GM23338 (cell line): Measurements from ENCODE around the gene FLNB. TPM values are rescaled to one million over a fixed set of nuclear protein-coding genes. Genes with fewer than 3 reads are reported as not detected.

Experiments
- ATAC-seq: fragments of 200-7000 bp; cut with Tn5 transposase; 3 replicates; pipeline ENCODE4 v1.9.1; 2020
- DNase-seq: peaks from one replicate; pipeline ENCODE4 v3.0.0-alpha.2; 2015; ENCODE audit warnings: low spot score
- H2AFZ ChIP-seq: fragments of 200-600 bp; sonication (generic); 2 replicates; pipeline ENCODE4 v1.8.0; 2016; ENCODE audit warnings: antibody characterized with exemption, mild to moderate bottlenecking, moderate library complexity
- H3F3A ChIP-seq: fragments of 200-600 bp; sonication (generic); replicated peaks from 2 replicates; pipeline ENCODE4 v1.8.0; 2017; ENCODE audit warnings: antibody characterized with exemption, mixed run types, low read depth
- H3K27ac ChIP-seq: fragments of 200-600 bp; sonication (generic); 2 replicates; pipeline ENCODE4 v1.6.1; 2016; ENCODE audit warnings: low read depth
- H3K27me3 ChIP-seq: fragments of 200-600 bp; sonication (generic); 2 replicates; pipeline ENCODE4 v1.8.0; 2016; ENCODE audit warnings: mild to moderate bottlenecking, mixed run types, moderate library complexity; ENCODE audit not compliant: insufficient read depth
- H3K36me3 ChIP-seq: fragments of 200-600 bp; sonication (generic); 2 replicates; pipeline ENCODE4 v1.8.0; 2016; ENCODE audit warnings: mild to moderate bottlenecking; ENCODE audit not compliant: insufficient read depth
- H3K4me1 ChIP-seq: fragments of 200-600 bp; sonication (generic); 2 replicates; pipeline ENCODE4 v1.8.0; 2016; ENCODE audit warnings: mild to moderate bottlenecking, moderate library complexity; ENCODE audit not compliant: insufficient read depth
- H3K4me2 ChIP-seq: fragments of 200-600 bp; sonication (generic); 2 replicates; pipeline ENCODE4 v1.7.1; 2017; ENCODE audit warnings: mixed run types
- H3K4me3 ChIP-seq: fragments of 200-600 bp; sonication (generic); 2 replicates; pipeline ENCODE4 v1.6.1; 2016; ENCODE audit warnings: mixed run types
- H3K79me2 ChIP-seq: fragments of 200-600 bp; sonication (generic); replicated peaks from 2 replicates; pipeline ENCODE4 v1.8.0; 2017; ENCODE audit warnings: mild to moderate bottlenecking; ENCODE audit not compliant: insufficient read depth
- H3K9me2 ChIP-seq: fragments of 200-600 bp; sonication (generic); 2 replicates; pipeline ENCODE4 v1.8.0; 2017; ENCODE audit not compliant: insufficient read depth
- H4K20me1 ChIP-seq: fragments of 200-600 bp; sonication (generic); replicated peaks from 2 replicates; pipeline ENCODE4 v1.8.0; 2017; ENCODE audit warnings: mild to moderate bottlenecking; ENCODE audit not compliant: insufficient read depth
- H3K27ac Mint-ChIP-seq: 2 replicates; pipeline ENCODE4 v1.8.0; 2020; ENCODE audit warnings: inconsistent platforms, mild to moderate bottlenecking, moderate library complexity, mixed read lengths
- H3K27me3 Mint-ChIP-seq: 3 replicates; pipeline ENCODE4 v1.8.0; 2022; ENCODE audit warnings: low read depth, mild to moderate bottlenecking, moderate library complexity, mixed read lengths, inconsistent platforms; ENCODE audit not compliant: insufficient read depth, poor library complexity
- H3K36me3 Mint-ChIP-seq: 3 replicates; pipeline ENCODE4 v1.8.0; 2021; ENCODE audit warnings: low read depth, mild to moderate bottlenecking, inconsistent platforms, moderate library complexity, mixed read lengths
- H3K4me1 Mint-ChIP-seq: 3 replicates; pipeline ENCODE4 v1.8.0; 2020; ENCODE audit warnings: mild to moderate bottlenecking, inconsistent platforms, mixed read lengths
- H3K4me3 Mint-ChIP-seq: 3 replicates; pipeline ENCODE4 v1.8.0; 2021; ENCODE audit warnings: moderate library complexity, mild to moderate bottlenecking, inconsistent platforms, mixed read lengths
- H3K9me3 Mint-ChIP-seq: 3 replicates; pipeline ENCODE4 v1.8.0; 2020; ENCODE audit warnings: moderate library complexity, mild to moderate bottlenecking, inconsistent platforms, mixed read lengths
- CREB1 ChIP-seq: fragments of 250-450 bp; sonication (Bioruptor Pico); IDR thresholded peaks from 2 replicates; pipeline ENCODE4 v1.5.0; 2020; ENCODE audit warnings: low read depth, mild to moderate bottlenecking, moderate library complexity
- EZH2 ChIP-seq: fragments of 200-600 bp; sonication (generic); IDR thresholded peaks from one replicate; pipeline ENCODE4 v1.8.0; 2017; ENCODE audit warnings: antibody characterized with exemption, mild to moderate bottlenecking, low read depth; ENCODE audit not compliant: unreplicated experiment
- EZH2phosphoT487 ChIP-seq: fragments of 200-600 bp; sonication (generic); IDR thresholded peaks from one replicate; pipeline ENCODE4 v1.8.1; 2018; ENCODE audit warnings: antibody characterized with exemption; ENCODE audit not compliant: unreplicated experiment
- JUNB ChIP-seq: IDR thresholded peaks from one replicate; pipeline ENCODE4 v1.6.1; 2016; ENCODE audit warnings: antibody characterized with exemption; ENCODE audit not compliant: unreplicated experiment
- NANOG ChIP-seq: IDR thresholded peaks from 2 replicates; pipeline ENCODE4 v1.6.1; 2016; ENCODE audit warnings: antibody characterized with exemption, borderline replicate concordance
- POLR2AphosphoS5 ChIP-seq: IDR thresholded peaks from 2 replicates; pipeline ENCODE4 v1.6.1; 2016; ENCODE audit warnings: antibody characterized with exemption, low read depth
- STAT1 ChIP-seq: IDR thresholded peaks from one replicate; pipeline ENCODE4 v1.6.1; 2016; ENCODE audit warnings: antibody characterized with exemption; ENCODE audit not compliant: unreplicated experiment
- ZNF114 ChIP-seq: fragments of 250-450 bp; sonication (Bioruptor Pico); IDR thresholded peaks from 2 replicates; pipeline ENCODE4 v1.5.0; 2020; ENCODE audit warnings: mild to moderate bottlenecking, moderate library complexity
- ZNF331 ChIP-seq: fragments of 250-450 bp; sonication (Bioruptor Pico); IDR thresholded peaks from 2 replicates; pipeline ENCODE4 v1.5.0; 2020; ENCODE audit warnings: low read depth, mild to moderate bottlenecking, moderate library complexity
- polyA plus RNA-seq: library from polyadenylated mRNA; unstranded; fragments of >200 nt; fragmentation: Nextera tagmentation; extraction: Ambion mirVana; gene quantifications from 2 replicates; pipeline ENCODE4 v1.2.1, GENCODE V29; 2016
- total RNA-seq: library from RNA; depleted of rRNA; stranded (reverse); fragments of >200 nt; shearing (Covaris generic); gene quantifications from 2 replicates; pipeline ENCODE4 v1.2.3, GENCODE V29; 2014
- TF ChIP-seq, protein P1 (sequence below): IDR thresholded peaks from 2 replicates; pipeline ENCODE4 v1.6.1; 2016; ENCODE audit warnings: antibody characterized with exemption
- TF ChIP-seq, protein P2 (sequence below), 2 experiments: fragments of 200-600 bp in 1 of 2; sonication (generic) in 1 of 2; conservative IDR thresholded peaks; 2 replicates each; pipeline versions ENCODE4 v1.5.1 to v1.6.1; 2016 to 2017; ENCODE audit warnings: antibody characterized with exemption in 2 of 2, low read depth in 2 of 2, mild to moderate bottlenecking in 2 of 2, moderate library complexity in 1 of 2
- TF ChIP-seq, protein P3 (sequence below): fragments of 250-450 bp; sonication (Bioruptor Pico); IDR thresholded peaks from 2 replicates; pipeline ENCODE4 v1.5.0; 2020; ENCODE audit warnings: mild to moderate bottlenecking, moderate library complexity
- TF ChIP-seq, protein P4 (sequence below): IDR thresholded peaks from one replicate; pipeline ENCODE4 v1.6.1; 2018; ENCODE audit warnings: antibody characterized with exemption; ENCODE audit not compliant: unreplicated experiment

The FLNB gene
- total and polyA plus RNA-seq, 2 experiments from 2014 or later = 39.7 to 179 TPM

DNA sequence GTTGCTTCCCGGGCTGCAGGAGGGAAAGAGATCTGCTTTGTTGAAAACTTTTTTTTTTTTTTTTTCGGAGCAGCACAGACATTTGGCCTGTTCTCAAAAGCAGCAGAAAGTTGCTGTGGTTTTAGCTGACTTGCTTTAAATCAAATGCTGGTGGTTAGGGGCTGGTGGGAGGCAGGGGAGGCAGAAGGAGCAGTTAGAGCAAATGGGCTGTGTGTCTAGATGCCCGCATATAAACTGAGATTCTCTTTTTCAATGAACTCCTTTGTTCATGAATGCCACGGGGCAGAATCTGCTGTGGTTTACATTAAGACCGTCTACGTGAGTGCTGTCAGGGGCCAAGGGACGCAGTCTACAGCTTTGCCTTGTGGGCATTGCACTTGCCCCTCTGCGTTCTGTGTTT is 95.9 kb downstream of the FLNB start (continued):
- TF ChIP-seq POLR2AphosphoS5 = no peak

DNA sequence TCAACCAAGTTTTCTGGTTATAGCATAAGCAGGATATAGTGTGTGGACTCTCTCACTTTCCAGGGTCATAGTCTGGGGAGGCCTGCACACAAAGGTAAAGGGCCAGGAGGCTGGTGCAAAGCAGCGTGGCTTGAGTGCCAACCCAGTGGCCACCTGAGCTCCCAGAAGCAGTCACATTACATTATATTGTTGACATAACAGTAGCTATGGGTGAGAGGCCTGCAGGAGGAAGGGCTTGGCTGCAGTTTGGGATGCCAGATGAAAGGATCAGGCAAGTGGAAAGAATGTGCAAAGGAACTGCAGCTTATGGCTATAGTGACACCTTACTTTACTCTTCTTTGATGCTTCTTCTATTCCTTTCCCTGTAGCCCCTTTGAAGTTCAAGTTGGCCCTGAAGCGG is 96.5 kb downstream of the FLNB start:
- Histone ChIP-seq H3F3A (no peaks in the 10 kb centered on the region), H3K4me2 (no peak overlapping the region), H3K4me1 (no peaks in the 10 kb centered on the region), H3K79me2 (no peaks in the 10 kb centered on the region), H3K27ac (no peak overlapping the region), H3K4me3 (no peak overlapping the region), H3K9me2 (no peaks in the 10 kb centered on the region), H3K36me3 (peaks cover 33% of the 10 kb centered on the region), H4K20me1 (peaks cover 8% of the 10 kb centered on the region; the same call in 1 of the 2 replicates), H3K27me3 (no peaks in the 10 kb centered on the region), H2AFZ (no peak overlapping the region)
- DNase-seq = no peak
- Mint-ChIP-seq H3K27ac (no peak overlapping the region), H3K27me3 (no peaks in the 10 kb centered on the region), H3K4me3 (no peak overlapping the region), H3K9me3 (no peaks in the 10 kb centered on the region), H3K4me1 (no peaks in the 10 kb centered on the region), H3K36me3 (peaks cover 72% of the 10 kb centered on the region)
- ATAC-seq = no peak
- TF ChIP-seq ZNF114 (CRISPR knock-in tag) (no peak), EZH2phosphoT487 (no peak), POLR2AphosphoS5 (no peak), ZNF331 (CRISPR knock-in tag) (no peak), JUNB (no peak), CREB1 (CRISPR knock-in tag) (no peak), NANOG (no peak), EZH2 (no peak), STAT1 (no peak)
- TF ChIP-seq, protein P1, sequence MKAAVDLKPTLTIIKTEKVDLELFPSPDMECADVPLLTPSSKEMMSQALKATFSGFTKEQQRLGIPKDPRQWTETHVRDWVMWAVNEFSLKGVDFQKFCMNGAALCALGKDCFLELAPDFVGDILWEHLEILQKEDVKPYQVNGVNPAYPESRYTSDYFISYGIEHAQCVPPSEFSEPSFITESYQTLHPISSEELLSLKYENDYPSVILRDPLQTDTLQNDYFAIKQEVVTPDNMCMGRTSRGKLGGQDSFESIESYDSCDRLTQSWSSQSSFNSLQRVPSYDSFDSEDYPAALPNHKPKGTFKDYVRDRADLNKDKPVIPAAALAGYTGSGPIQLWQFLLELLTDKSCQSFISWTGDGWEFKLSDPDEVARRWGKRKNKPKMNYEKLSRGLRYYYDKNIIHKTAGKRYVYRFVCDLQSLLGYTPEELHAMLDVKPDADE = no peak
- TF ChIP-seq, protein P2, sequence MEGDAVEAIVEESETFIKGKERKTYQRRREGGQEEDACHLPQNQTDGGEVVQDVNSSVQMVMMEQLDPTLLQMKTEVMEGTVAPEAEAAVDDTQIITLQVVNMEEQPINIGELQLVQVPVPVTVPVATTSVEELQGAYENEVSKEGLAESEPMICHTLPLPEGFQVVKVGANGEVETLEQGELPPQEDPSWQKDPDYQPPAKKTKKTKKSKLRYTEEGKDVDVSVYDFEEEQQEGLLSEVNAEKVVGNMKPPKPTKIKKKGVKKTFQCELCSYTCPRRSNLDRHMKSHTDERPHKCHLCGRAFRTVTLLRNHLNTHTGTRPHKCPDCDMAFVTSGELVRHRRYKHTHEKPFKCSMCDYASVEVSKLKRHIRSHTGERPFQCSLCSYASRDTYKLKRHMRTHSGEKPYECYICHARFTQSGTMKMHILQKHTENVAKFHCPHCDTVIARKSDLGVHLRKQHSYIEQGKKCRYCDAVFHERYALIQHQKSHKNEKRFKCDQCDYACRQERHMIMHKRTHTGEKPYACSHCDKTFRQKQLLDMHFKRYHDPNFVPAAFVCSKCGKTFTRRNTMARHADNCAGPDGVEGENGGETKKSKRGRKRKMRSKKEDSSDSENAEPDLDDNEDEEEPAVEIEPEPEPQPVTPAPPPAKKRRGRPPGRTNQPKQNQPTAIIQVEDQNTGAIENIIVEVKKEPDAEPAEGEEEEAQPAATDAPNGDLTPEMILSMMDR (conservative IDR thresholded peaks at IDR 0.05; ENCODE audit: low read depth in 2 of 2) = no peak
- TF ChIP-seq, protein P3, sequence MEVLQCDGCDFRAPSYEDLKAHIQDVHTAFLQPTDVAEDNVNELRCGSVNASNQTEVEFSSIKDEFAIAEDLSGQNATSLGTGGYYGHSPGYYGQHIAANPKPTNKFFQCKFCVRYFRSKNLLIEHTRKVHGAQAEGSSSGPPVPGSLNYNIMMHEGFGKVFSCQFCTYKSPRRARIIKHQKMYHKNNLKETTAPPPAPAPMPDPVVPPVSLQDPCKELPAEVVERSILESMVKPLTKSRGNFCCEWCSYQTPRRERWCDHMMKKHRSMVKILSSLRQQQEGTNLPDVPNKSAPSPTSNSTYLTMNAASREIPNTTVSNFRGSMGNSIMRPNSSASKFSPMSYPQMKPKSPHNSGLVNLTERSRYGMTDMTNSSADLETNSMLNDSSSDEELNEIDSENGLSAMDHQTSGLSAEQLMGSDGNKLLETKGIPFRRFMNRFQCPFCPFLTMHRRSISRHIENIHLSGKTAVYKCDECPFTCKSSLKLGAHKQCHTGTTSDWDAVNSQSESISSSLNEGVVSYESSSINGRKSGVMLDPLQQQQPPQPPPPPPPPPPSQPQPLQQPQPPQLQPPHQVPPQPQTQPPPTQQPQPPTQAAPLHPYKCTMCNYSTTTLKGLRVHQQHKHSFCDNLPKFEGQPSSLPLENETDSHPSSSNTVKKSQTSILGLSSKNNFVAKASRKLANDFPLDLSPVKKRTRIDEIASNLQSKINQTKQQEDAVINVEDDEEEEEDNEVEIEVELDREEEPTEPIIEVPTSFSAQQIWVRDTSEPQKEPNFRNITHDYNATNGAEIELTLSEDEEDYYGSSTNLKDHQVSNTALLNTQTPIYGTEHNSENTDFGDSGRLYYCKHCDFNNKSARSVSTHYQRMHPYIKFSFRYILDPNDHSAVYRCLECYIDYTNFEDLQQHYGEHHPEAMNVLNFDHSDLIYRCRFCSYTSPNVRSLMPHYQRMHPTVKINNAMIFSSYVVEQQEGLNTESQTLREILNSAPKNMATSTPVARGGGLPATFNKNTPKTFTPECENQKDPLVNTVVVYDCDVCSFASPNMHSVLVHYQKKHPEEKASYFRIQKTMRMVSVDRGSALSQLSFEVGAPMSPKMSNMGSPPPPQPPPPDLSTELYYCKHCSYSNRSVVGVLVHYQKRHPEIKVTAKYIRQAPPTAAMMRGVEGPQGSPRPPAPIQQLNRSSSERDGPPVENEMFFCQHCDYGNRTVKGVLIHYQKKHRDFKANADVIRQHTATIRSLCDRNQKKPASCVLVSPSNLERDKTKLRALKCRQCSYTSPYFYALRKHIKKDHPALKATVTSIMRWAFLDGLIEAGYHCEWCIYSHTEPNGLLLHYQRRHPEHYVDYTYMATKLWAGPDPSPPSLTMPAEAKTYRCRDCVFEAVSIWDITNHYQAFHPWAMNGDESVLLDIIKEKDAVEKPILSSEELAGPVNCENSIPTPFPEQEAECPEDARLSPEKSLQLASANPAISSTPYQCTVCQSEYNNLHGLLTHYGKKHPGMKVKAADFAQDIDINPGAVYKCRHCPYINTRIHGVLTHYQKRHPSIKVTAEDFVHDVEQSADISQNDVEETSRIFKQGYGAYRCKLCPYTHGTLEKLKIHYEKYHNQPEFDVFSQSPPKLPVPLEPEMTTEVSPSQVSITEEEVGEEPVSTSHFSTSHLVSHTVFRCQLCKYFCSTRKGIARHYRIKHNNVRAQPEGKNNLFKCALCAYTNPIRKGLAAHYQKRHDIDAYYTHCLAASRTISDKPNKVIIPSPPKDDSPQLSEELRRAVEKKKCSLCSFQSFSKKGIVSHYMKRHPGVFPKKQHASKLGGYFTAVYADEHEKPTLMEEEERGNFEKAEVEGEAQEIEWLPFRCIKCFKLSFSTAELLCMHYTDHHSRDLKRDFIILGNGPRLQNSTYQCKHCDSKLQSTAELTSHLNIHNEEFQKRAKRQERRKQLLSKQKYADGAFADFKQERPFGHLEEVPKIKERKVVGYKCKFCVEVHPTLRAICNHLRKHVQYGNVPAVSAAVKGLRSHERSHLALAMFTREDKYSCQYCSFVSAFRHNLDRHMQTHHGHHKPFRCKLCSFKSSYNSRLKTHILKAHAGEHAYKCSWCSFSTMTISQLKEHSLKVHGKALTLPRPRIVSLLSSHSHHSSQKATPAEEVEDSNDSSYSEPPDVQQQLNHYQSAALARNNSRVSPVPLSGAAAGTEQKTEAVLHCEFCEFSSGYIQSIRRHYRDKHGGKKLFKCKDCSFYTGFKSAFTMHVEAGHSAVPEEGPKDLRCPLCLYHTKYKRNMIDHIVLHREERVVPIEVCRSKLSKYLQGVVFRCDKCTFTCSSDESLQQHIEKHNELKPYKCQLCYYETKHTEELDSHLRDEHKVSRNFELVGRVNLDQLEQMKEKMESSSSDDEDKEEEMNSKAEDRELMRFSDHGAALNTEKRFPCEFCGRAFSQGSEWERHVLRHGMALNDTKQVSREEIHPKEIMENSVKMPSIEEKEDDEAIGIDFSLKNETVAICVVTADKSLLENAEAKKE (CRISPR knock-in tag) = no peak
- TF ChIP-seq, protein P4, sequence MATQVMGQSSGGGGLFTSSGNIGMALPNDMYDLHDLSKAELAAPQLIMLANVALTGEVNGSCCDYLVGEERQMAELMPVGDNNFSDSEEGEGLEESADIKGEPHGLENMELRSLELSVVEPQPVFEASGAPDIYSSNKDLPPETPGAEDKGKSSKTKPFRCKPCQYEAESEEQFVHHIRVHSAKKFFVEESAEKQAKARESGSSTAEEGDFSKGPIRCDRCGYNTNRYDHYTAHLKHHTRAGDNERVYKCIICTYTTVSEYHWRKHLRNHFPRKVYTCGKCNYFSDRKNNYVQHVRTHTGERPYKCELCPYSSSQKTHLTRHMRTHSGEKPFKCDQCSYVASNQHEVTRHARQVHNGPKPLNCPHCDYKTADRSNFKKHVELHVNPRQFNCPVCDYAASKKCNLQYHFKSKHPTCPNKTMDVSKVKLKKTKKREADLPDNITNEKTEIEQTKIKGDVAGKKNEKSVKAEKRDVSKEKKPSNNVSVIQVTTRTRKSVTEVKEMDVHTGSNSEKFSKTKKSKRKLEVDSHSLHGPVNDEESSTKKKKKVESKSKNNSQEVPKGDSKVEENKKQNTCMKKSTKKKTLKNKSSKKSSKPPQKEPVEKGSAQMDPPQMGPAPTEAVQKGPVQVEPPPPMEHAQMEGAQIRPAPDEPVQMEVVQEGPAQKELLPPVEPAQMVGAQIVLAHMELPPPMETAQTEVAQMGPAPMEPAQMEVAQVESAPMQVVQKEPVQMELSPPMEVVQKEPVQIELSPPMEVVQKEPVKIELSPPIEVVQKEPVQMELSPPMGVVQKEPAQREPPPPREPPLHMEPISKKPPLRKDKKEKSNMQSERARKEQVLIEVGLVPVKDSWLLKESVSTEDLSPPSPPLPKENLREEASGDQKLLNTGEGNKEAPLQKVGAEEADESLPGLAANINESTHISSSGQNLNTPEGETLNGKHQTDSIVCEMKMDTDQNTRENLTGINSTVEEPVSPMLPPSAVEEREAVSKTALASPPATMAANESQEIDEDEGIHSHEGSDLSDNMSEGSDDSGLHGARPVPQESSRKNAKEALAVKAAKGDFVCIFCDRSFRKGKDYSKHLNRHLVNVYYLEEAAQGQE = no peak
